Inferior parietal cortex (tissue), 1 donor: ENCODE data around the gene INSYN2B.

Source experiments
- DNase-seq: peaks from one replicate; pipeline ENCODE4 v3.0.0-alpha.2; 2016; ENCODE audit errors: extremely low spot score

Gene INSYN2B

DNA sequence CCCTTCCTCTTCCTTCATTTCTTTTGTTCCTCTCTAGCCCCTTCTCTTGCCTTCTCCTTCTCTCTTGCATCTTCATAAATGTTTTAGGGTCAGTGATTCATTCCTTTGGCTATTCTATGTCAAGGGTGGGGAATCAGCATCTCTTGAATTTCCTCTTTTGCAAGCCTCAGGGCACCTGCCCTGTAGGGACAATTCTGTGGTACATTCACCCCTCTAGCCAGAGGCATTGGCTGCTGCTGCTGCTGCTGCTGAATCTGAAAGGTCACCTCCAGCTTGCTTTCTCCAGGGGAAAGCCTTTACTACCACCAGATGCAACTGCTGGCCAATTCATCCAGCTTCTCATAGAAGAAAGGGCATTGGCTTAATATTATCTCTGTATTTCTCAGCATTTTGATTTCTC is 87.3 kb downstream of the INSYN2B start:
- DNase-seq = no peak

DNA sequence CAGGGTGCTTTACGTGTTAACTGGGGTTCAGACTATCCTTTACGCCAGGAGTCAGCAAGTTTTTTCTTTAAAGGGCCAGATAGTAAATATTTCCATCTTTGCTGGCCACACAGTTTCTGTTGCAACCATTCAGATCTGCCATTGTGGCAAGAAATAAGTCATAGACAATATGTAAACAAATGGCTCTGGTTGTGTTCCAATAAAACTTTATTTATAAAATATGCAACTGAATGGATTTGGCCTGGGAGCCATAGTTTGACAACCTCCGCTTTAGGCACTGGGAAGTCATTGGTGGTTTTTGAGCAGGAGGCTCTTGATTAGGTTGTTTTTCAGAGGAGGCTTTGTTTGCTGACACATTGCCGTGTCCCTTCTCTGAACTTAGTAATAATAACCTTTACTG is 90.7 kb downstream of the INSYN2B start:
- no peak for DNase-seq

DNA sequence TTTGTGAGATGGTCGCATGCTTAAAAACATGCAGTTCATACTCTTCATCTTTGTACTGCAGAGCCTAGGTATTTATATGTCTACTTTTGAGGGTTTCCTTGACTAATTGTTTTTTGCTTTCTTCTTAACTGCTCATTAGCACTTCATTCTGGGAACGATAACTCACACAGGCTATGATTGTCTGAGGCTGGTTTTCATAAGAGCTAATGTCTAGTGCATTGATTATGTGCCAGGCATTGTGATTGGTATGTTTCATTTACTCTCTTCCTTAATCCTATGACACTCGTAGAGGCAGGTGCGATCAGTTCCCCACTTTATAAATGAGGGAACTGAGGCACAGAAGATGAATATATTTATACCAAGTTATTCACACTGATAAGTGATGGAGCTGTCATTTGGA is 93.6 kb downstream of the INSYN2B start:
- DNase-seq = no peak

DNA sequence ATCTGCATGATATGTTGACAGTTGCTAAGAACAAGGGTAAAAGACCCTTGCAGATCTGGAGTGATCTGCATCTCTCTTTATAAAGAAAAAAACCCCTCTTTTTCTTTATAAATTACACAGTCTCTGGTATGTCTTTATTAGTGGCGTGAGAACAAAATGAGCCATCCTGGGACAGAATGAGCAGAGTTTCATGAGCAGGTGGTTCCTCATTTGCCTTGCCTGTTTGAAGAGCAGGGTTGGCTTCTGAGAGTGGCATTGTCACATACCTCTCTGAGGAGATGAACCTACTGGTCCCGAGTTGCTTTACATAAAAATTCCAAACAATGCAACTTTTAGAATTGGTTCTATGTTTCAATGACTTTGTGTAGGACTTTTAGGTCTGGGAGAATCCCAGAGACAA is 94.3 kb downstream of the INSYN2B start:
- DNase-seq = no peak

DNA sequence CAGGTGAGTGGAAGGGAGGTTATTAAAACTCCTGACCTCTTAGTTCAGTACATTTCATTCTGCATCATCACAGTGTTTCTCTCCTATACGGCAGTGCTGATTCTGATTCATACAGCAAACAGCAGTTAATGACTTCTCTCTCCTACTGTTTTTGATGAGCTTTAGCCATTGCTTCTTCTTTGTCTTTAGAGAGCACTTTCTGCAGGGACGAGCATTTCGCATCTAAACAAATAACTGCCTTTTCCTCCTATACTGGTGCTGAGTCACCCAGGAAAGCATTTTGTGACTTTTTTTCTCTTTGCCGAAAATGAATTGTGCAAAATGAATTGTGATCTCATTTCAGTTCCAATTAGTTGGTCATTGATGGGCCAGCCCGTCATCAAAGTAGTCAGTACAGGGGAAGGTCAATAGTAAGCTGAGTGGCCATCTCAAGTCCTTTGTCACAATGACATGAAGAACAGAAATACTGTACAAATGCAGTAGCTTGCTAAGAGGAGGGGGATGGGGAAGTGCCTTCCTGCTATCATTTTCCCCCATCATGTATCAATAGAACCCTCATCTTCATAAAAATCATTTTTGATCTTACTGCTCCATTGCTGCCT is 98.5 kb downstream of the INSYN2B start:
- DNase-seq = no peak

DNA sequence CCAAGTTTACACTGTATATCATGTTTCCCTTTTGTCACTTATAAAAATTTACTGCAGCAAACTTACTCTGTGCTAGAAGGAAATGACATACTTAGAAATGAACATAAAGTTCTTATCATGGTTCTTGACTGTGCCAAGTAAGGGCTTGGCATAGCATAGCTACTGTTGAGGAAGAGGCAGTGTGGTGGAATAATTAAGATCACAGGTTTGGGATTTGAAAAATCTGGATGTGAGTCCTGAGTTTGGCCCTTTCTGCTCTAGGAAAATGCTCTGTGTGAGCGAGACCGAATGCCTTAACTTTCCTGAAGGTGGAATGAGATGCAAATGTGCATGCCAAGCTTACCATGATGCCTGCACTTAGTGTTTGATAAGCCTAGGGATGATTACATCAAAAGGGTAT is 99.5 kb downstream of the INSYN2B start:
- DNase-seq = no peak

DNA sequence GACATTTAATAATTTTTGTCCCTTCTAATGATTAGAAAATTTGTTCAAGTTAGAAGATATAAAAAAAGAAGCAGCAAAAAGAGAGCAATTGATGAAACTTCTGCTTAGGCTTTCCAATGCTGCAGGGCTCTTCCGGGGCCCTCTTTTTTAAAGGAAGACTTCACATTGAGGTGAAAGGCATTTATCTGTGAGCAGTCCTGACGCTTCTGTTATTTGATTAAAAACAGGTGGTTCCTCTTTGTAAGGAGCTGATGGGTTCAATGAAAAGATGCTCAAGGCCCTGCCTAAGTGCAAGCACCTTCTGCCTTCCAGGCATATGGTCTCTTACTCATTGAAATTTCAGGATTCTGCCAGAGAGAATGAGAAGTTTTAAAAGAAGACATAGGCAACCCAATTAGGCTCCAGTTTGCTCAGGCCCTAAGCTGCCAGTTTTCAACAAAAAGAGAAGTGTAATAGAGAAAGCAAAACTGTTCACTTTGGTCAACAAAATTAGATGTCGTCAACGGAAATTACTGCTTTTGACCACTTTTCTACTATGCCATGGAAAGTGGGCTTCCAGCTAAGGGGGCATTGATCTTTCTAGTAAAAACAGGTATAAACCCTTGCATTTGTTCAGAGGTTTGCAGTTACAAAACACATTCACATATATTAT is 100.2 kb downstream of the INSYN2B start:
- no peak for DNase-seq

DNA sequence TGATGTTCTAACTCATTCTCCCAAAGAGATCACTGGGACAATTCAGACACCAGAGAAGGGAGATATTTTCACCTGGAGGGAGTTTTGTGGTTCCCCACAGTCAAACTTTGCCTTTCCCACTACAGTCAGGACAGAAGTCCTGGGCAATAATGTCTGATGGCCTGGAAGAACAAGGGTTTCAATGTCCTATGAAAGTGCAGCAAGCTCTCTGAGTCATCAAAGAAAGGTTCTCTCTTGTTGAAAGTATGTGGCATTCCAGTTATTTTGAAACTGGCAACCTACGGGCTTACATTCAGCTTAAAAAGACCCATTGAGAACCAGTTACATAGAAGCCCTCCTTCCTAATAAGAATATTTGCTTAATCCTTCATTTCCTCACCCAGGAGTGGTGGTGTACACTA is 103.9 kb downstream of the INSYN2B start:
- no peak for DNase-seq

DNA sequence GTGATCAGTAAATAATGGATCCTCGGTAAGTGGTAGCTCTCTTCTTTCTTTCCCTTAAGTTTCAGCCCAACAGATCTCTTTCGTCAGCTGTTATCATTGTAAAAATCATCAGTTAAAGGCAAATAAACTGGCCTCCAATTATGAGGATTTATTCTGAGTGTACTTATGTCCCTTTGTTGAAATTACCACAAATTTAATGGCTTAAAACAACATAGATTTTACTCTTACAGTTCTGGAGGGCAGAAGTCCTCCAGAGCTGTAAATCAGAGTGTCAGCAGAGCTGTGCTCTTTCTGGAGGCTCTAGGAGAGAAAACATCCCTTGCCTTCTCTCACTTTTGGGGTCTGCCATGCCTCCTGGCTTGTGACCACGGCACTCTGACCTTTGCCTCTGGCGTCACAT is 104.6 kb downstream of the INSYN2B start:
- DNase-seq = no peak

DNA sequence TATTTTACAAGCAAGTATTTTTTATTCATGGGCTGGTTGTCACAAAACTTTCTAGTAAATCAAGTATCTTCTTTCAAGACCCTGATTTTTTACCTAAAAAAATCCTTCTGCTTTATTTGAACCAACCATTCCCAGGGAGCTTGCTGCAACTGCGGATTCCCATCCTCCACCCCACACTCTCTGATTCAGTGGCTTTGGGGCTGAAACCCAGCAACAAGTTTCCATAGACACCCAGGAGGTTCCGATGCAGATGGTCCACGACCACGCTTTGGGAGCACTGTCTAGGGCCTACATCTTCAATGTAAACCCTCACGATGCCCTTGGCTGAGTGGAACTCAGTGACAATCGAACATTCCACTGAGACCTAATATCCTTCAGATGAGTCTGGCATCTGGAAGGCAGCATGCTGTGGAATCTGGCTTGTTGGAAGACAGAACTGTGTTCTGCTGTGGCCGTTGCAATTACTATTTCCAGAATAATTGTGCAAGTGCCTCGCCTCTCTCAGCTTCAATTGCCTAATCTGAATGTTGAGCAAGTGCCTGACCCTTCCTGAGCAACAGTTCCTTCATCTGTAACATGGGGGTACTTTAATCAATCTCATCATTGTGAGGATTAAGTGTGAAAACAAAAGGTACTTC is 105.1 kb downstream of the INSYN2B start:
- no peak for DNase-seq

DNA sequence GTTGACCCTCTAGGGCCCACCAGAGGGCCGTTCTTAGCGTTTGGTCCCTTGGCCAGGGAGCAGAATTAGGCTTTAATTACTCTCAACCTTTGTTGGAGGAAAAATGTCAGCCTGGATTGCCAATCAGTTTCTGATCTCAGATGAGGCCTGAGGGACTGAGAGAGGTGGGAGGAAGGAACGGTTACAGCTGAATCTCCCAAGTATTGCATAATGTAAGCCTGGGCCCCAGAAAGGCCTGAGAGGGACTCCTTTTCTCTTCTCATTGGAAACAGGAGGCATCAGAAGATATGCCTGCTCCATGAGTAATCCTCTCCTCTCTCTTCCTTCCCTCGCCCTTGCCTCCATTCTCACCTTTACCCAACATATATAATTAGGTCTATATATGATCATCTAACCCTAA is 105.7 kb downstream of the INSYN2B start:
- no peak for DNase-seq

DNA sequence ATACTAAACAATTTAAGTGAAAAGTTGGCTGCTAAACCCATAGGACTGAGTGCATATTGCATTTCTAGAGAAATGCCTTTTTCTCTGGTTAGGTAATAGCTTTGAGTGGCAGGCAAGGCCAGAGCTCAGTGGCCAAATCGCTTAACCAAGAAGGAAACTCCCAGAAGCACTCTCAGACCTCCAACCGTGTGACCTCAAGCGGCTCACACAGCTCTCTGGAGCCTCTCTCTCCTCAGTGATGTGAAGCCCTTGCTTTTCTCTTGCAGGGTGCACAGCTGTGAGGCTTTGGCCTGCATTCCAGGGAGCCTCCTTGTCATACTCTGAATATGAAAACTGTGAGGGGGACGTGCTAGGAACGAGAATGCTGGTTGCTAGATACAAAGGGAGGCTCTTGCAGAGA is 106.7 kb downstream of the INSYN2B start:
- peak; percentile 57 for DNase-seq

DNA sequence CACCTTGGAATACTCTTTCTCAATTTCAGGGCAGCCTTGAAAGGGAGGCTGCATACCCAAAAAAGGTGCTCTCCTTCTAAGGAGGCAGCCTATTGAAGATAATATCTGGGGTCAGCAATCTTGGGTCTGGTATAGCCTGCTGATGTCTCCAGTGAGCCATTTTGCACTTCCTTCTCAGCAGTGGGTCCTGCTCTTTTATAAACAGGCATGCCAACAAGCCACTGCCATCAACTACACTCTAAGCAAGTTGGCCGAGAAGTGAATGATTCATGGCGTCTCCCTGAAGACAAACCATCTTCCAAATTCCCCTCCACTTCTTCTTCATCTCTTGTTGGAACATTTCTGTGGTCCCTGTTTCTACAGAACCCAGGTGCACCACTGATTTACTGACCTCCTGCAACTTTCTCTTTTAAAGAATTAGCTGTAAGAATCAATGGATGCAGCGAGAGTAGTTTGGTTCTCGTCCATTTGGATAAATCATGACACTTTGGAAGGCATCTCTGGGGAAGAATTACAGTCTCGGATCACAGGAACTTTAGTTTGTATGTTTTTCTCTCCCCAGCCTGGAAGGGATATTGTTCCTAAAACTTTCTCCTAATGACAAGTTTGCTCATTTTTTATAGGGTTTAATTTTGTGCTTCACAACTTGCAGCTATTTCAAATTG is 108.3 kb downstream of the INSYN2B start:
- no peak for DNase-seq

DNA sequence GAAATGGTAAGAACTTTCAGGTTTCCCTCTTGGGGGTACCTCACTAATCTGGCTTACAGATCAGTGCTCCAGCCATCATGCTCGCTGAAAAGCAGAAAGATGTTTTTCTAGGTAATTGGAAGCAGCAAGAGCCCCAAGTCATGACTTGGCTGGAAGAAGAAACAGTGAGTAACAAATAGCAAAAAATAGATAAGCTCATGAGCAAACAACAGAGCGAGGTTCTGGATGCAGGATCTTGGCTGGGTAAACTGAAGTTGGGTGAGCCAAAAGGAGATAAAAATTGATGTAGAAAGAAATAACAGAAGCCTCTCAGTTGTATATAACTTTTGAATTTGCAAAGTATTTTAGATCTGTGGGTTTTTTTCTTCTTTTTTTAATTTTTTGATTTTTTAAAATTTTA is 110.1 kb downstream of the INSYN2B start:
- DNase-seq = no peak

DNA sequence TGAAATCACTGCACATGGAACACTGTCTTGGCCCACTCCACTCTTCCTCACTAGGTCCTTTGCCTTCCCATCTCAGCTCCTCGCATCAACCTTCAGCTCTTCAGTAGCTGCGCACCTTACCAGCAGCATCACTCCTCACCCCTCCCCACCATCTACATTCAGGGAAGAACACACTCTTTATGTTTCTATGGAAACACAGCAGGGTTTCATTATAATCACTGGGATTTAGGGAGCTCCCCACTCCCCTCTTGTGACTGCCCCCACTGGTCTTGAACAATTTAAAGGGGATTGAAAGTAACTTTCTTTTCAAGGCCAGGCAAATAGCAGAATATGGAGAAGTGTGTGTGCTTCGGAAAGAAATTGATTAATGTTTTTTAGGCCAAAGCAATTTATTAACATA is 111.2 kb downstream of the INSYN2B start:
- DNase-seq = no peak

DNA sequence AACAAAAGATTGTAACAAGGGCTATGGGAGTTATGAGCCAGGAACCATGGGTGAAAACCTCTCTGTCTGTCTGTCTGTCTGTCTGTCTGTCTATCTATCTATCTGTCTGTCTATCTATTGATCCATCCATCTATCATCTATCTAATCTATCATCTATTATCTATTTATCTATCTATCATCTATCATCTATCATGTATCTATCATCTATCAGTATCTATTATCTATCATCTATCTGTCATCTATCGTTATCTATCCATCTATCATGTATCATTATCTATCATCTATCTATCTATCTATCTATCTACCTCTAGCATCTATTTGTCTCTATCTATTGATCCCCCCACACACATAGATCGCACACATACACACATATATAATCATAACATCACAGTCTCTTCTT is 112.9 kb downstream of the INSYN2B start:
- DNase-seq = no peak

DNA sequence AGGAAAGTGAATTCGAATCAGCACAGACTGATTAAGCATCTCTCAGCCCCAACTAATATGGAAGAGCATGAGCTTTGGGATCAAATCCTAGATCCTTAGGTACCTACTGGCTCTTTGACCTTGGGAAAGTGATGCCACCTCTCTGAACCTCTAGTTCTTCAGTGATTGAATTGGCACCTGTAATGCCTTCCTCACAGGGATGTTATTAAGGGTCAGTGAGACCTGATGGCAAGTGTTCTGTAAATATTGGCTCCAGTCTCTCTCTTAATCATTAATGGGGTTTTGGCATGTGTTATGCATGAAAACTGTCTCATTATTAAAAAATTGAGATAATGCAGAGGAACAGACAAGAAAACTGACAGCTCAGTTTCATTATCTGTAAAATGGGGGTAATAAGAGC is 115.8 kb downstream of the INSYN2B start:
- no peak for DNase-seq

DNA sequence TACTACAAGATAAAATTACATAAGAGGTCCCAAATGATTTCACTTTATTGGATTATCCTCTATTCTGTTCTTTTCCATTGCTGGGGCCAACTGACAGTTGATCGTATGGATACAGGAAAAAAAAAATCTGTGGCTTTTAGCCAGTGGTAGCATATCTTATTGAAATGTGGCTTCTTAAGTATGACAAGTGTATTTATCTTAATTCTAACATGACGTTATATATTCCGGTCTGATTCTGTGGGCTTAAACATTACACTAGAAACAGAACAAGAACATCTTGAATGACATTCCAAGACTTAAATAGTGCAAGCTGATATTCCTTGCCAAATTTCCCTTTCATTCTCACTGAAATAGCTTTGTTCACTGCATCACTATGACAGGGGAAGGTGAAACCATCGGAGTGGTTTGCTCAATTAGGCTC is 117.9 kb downstream of the INSYN2B start:
- DNase-seq = no peak

DNA sequence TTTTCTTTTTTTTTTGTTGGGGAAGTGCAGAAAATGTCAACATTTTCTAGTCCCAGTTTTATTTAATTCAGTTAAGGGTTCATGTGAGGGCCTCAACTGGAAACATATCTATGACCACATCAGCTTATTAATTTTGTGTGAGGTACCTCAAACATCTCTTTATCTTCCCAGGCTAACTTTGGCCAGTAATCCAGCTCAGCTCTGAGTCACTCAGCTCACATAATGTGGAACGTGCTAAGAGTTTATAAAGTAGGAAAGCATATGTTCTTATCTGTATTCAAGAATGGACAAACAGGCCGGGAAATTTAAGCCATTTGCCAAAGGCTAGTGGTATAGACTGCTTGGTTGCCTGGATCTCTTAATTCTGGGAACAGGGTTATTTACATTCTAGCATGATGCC is 118.4 kb downstream of the INSYN2B start:
- no peak for DNase-seq

DNA sequence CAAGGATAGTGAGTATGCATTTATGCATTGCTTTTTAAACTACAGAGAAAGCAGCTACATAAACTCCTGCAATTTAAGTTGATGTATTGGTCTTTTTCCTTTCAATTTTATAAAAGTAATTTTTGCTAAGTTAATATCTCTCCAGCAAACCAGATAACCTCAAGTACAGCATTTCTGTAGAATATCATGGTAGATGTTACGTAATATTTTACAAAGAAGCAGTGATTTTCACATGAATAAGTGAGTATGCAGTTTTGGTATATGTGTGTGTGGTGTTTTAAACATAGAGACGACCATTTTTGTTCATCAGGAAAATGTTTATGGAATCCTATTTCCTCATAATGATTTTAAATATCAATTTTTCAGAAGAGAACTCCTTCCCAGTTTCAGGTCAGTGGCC is 118.9 kb downstream of the INSYN2B start:
- no peak for DNase-seq

DNA sequence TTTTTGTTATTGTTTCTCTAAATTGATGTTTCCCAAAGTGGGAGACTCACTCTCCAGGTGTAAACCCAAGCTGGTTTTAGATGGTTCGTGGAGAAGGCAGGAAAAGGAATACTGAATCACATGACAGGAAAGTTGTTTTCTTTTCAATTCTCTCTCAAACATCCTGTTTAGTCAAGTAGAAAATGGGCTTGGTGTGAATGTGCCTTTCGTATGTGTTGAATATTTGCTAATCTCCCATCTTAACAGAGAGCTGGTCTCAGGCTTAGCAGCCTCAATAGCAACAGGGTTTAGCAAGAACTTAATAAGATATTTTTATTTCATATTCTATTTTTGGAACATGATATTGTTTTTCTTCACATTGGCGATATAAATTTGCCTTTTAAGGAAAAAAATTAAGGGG is 119.7 kb downstream of the INSYN2B start:
- no peak for DNase-seq

DNA sequence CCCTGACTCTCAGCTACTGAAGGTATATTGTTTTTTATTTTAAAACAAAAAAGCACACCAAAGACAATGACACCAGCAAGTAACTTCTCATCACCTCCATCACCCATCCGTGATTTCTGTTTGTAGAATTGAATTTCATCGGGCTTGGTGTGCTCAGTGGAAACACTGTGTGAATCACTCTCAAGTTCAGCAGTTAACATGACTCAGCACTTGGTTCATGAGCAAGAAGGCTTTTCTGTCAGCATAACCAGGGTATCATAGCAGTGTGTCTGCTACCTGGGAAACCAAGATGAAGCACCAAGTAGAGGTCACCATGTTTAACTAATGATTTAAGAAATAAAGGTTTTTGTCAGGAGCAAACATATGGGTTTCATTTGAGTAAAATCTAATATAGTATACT is 123.7 kb downstream of the INSYN2B start:
- no peak for DNase-seq

DNA sequence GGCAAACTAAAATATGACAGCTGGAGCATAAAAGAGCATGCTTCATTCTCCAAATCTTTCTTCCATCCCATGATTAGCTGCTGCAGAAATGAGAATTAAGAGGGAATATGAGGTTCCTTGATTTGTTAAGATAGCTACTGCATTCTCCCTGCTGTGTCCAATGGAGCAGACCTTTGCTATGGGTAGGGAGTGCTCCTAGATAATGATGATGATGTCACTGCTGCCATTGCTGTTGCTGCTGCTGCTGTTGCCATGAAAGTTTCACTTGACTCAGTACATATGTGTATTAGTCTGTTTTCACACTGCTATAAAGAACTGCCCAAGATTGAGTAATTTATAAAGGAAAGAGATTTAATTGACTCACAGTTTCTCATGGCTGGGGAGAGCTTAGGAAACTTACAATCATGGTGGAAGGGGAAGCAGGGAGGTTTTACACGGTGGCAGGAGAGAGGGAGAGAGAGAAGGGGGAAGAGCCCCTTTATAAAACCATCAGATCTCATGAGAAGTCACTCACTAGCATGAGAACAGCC is 128.9 kb downstream of the INSYN2B start:
- no peak for DNase-seq
